Upper lobe of left lung (tissue), 4 donors: Measurements from ENCODE around the gene HS6ST1.

Experiments
- POLR2A ChIP-seq, 4 donors: fragments of 450-650 bp; IDR thresholded peaks; one replicate each; pipeline ENCODE4 v1.5.1; 2016 to 2017; ENCODE audit warnings: antibody characterized with exemption in 4 of 4, mild to moderate bottlenecking in 2 of 4
- TF ChIP-seq, protein P1 (sequence below), 6 experiments: fragments of 450-650 bp in 4 of 6; fragments of 200-600 bp in 2 of 6; sonication (generic) in 2 of 6; IDR thresholded peaks; one replicate each; pipeline ENCODE4 v1.5.1; 2016 to 2019; ENCODE audit warnings: antibody characterized with exemption in 6 of 6

GRCh38 chr2:128354161-128354560, 35.5 kb upstream of the HS6ST1 start:
- TF ChIP-seq, protein P1, sequence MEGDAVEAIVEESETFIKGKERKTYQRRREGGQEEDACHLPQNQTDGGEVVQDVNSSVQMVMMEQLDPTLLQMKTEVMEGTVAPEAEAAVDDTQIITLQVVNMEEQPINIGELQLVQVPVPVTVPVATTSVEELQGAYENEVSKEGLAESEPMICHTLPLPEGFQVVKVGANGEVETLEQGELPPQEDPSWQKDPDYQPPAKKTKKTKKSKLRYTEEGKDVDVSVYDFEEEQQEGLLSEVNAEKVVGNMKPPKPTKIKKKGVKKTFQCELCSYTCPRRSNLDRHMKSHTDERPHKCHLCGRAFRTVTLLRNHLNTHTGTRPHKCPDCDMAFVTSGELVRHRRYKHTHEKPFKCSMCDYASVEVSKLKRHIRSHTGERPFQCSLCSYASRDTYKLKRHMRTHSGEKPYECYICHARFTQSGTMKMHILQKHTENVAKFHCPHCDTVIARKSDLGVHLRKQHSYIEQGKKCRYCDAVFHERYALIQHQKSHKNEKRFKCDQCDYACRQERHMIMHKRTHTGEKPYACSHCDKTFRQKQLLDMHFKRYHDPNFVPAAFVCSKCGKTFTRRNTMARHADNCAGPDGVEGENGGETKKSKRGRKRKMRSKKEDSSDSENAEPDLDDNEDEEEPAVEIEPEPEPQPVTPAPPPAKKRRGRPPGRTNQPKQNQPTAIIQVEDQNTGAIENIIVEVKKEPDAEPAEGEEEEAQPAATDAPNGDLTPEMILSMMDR (IDR thresholded peaks at IDR 0.05) = no peak
- TF ChIP-seq POLR2A (IDR thresholded peaks at IDR 0.05) = no peak
